Smooth muscle cell (in vitro differentiated cells): ENCODE measurements around the gene PKP2. TPM values are rescaled to one million over a fixed set of nuclear protein-coding genes. Genes with fewer than 3 reads are reported as not detected.
"Not testable (repeated sequence)": the region's sequence is repeated elsewhere in the genome, so short reads cannot be mapped to it uniquely, and the experiment has no call there.

Experiments used
- DNase-seq: peaks from one replicate; lab custom pipeline; 2025; ENCODE audit not compliant: unreplicated experiment; lab: John Stamatoyannopoulos, UW
- H2AFZ ChIP-seq: fragments of 200-600 bp; sonication (generic); 2 replicates; pipeline ENCODE4 v1.6.0; 2016; ENCODE audit warnings: antibody characterized with exemption, low read depth, mild to moderate bottlenecking
- H3F3A ChIP-seq: fragments of 200-600 bp; sonication (generic); 2 replicates; pipeline ENCODE4 v1.6.0; 2017; ENCODE audit warnings: antibody characterized with exemption, low read depth
- H3K27ac ChIP-seq: fragments of 200-600 bp; sonication (generic); 2 replicates; pipeline ENCODE4 v1.5.1; 2016; ENCODE audit warnings: low read depth, mild to moderate bottlenecking
- H3K27me3 ChIP-seq: fragments of 200-600 bp; sonication (generic); 2 replicates; pipeline ENCODE4 v1.6.1; 2016; ENCODE audit warnings: low read depth, mild to moderate bottlenecking
- H3K36me3 ChIP-seq: fragments of 200-600 bp; sonication (generic); 2 replicates; pipeline ENCODE4 v1.5.1; 2016; ENCODE audit warnings: low read depth
- H3K4me1 ChIP-seq: fragments of 200-600 bp; sonication (generic); 2 replicates; pipeline ENCODE4 v1.5.1; 2016; ENCODE audit warnings: low read depth
- H3K4me2 ChIP-seq: fragments of 200-600 bp; sonication (generic); 2 replicates; pipeline ENCODE4 v1.6.0; 2016; ENCODE audit warnings: mild to moderate bottlenecking
- H3K4me3 ChIP-seq: fragments of 200-600 bp; sonication (generic); 2 replicates; pipeline ENCODE4 v1.5.1; 2016; ENCODE audit warnings: mild to moderate bottlenecking
- H3K79me2 ChIP-seq: fragments of 200-600 bp; sonication (generic); 2 replicates; pipeline ENCODE4 v1.6.0; 2016; ENCODE audit warnings: low read depth, mild to moderate bottlenecking
- H3K9ac ChIP-seq: fragments of 200-600 bp; sonication (generic); 2 replicates; pipeline ENCODE4 v1.6.0; 2016; ENCODE audit warnings: low read depth
- H3K9me3 ChIP-seq: fragments of 200-600 bp; sonication (generic); replicated peaks from 2 replicates; pipeline ENCODE4 v1.5.1; 2016; ENCODE audit warnings: low read depth
- H4K20me1 ChIP-seq: fragments of 200-600 bp; sonication (generic); 2 replicates; pipeline ENCODE4 v1.6.0; 2016; ENCODE audit warnings: low read depth
- CTCF ChIP-seq: fragments of 200-600 bp; sonication (generic); IDR thresholded peaks from 2 replicates; pipeline ENCODE4 v1.5.1; 2017; ENCODE audit warnings: borderline replicate concordance, mild to moderate bottlenecking, antibody characterized with exemption; ENCODE audit not compliant: insufficient read depth, poor library complexity, severe bottlenecking
- WGBS: methylation state at CpG from one replicate; pipeline ENCODE4 v1.1.7; 2016; ENCODE audit warnings: low lambda C conversion rate; 5-methylcytosine and 5-hydroxymethylcytosine counted together
- polyA plus RNA-seq: library from polyadenylated mRNA; unstranded; fragments of >200 nt; fragmentation: Nextera tagmentation; extraction: Ambion mirVana; gene quantifications from 2 replicates; pipeline ENCODE4 v1.2.1, GENCODE V29; 2016
- total RNA-seq: library from RNA; depleted of rRNA; stranded (reverse); fragments of >200 nt; gene quantifications from 2 replicates; pipeline ENCODE4 v1.2.3, GENCODE V29; 2014

PKP2 gene
- total and polyA plus RNA-seq, 2 experiments from 2014 or later: 7.3 to 22.3 TPM

- H3K9ac ChIP-seq: no peak overlapping the region
- no peaks in the 10 kb centered on the region for H3K9me3 ChIP-seq
- no peaks in the 10 kb centered on the region for H3K27me3 ChIP-seq
- DNase-seq: no peak
- no peak for TF ChIP-seq CTCF
- no peaks in the 10 kb centered on the region for H3F3A ChIP-seq
- H4K20me1 ChIP-seq: no peaks in the 10 kb centered on the region
- H3K79me2 ChIP-seq: peaks cover 51% of the 10 kb centered on the region
- H2AFZ ChIP-seq: no peak overlapping the region
- 53% methylated on average over 2 of the region's 2 CpGs for WGBS
- no peak overlapping the region for H3K27ac ChIP-seq
- peaks cover 5% of the 10 kb centered on the region for H3K4me1 ChIP-seq
- no peak overlapping the region for H3K4me2 ChIP-seq
- H3K4me3 ChIP-seq: no peak overlapping the region
- H3K36me3 ChIP-seq: no peaks in the 10 kb centered on the region
These were observed 20.6 kb downstream of the PKP2 start for GRCh38 chr12:32876004-32876403.

GRCh38 chr12:32874975-32875374, 21.6 kb downstream of the PKP2 start:
- H3K4me2 ChIP-seq: no peak overlapping the region
- H3K79me2 ChIP-seq: peaks cover 43% of the 10 kb centered on the region
- peaks cover 2% of the 10 kb centered on the region for H3F3A ChIP-seq
- no peak overlapping the region for H2AFZ ChIP-seq
- DNase-seq: no peak
- H3K36me3 ChIP-seq: no peaks in the 10 kb centered on the region
- WGBS: 100% methylated on average over 1 of the region's 1 CpG
- H3K27ac ChIP-seq: no peak overlapping the region
- H3K9me3 ChIP-seq: no peaks in the 10 kb centered on the region
- H3K27me3 ChIP-seq: no peaks in the 10 kb centered on the region
- no peaks in the 10 kb centered on the region for H4K20me1 ChIP-seq
- H3K4me1 ChIP-seq: peaks cover 4% of the 10 kb centered on the region
- TF ChIP-seq CTCF: no peak
- no peak overlapping the region for H3K4me3 ChIP-seq
- no peak overlapping the region for H3K9ac ChIP-seq

GRCh38 chr12:32874078-32874477, 22.5 kb downstream of the PKP2 start:
- Histone ChIP-seq H3K4me2 (no peak overlapping the region), H3K4me3 (no peak overlapping the region), H3K36me3 (no peaks in the 10 kb centered on the region), H3K9ac (no peak overlapping the region), H3K4me1 (peaks cover 4% of the 10 kb centered on the region), H2AFZ (no peak overlapping the region), H3K9me3 (no peaks in the 10 kb centered on the region), H3K27me3 (no peaks in the 10 kb centered on the region), H3K27ac (no peak overlapping the region), H4K20me1 (no peaks in the 10 kb centered on the region), H3F3A (peaks cover 4% of the 10 kb centered on the region), H3K79me2 (peaks cover 42% of the 10 kb centered on the region)
- TF ChIP-seq CTCF: no peak
- no peak for DNase-seq
- 91% methylated on average over 3 of the region's 3 CpGs for WGBS

GRCh38 chr12:32872416-32872815, 24.2 kb downstream of the PKP2 start:
- not testable (repeated sequence) for DNase-seq, H4K20me1 ChIP-seq, H3K4me1 ChIP-seq, H3K9ac ChIP-seq, H3K36me3 ChIP-seq, H3F3A ChIP-seq, H3K27ac ChIP-seq, H3K9me3 ChIP-seq, H3K4me3 ChIP-seq, H3K27me3 ChIP-seq, H3K4me2 ChIP-seq, H2AFZ ChIP-seq
- WGBS: 86% methylated on average over 5 of the region's 5 CpGs
- peaks cover 36% of the 10 kb centered on the region for H3K79me2 ChIP-seq
